ENCODE measurements around the gene USP34. TPM values are rescaled to one million over a fixed set of nuclear protein-coding genes. Genes with fewer than 3 reads are reported as not detected.

The USP34 gene
- total and polyA plus RNA-seq, 2 donors from 2014 or later: 37.2 to 112 TPM

DNA sequence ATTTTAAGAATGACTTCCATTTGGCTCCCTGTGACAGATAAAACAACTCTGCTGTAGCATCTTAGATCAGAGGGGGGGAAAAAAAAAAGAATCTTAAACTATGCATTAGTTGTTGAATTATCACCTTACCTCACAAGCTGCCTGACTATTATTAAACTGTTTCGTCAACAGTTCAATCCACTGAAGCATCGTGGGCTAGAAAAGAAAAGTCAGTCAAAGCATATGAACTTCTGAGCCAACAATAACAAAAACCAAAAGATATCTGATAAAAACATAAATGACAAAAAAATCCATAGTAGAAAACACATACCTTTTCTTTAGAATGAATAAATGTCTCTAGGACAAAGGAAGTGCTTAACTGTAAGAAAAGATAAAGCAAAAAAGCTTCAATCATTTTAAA, 235.2 kb downstream of the USP34 start:
- H3K4me3 ChIP-seq (ENCODE audit: low read length in 3 of 3): no peak overlapping the region
- TF ChIP-seq, protein P1, sequence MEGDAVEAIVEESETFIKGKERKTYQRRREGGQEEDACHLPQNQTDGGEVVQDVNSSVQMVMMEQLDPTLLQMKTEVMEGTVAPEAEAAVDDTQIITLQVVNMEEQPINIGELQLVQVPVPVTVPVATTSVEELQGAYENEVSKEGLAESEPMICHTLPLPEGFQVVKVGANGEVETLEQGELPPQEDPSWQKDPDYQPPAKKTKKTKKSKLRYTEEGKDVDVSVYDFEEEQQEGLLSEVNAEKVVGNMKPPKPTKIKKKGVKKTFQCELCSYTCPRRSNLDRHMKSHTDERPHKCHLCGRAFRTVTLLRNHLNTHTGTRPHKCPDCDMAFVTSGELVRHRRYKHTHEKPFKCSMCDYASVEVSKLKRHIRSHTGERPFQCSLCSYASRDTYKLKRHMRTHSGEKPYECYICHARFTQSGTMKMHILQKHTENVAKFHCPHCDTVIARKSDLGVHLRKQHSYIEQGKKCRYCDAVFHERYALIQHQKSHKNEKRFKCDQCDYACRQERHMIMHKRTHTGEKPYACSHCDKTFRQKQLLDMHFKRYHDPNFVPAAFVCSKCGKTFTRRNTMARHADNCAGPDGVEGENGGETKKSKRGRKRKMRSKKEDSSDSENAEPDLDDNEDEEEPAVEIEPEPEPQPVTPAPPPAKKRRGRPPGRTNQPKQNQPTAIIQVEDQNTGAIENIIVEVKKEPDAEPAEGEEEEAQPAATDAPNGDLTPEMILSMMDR (IDR thresholded peaks at IDR 0.05; ENCODE audit: borderline replicate concordance, extremely low read depth, insufficient read depth): no peak
- H3K9me3 ChIP-seq (ENCODE audit: control insufficient read depth in 2 of 3, insufficient read depth in 1 of 3, low read length in 3 of 3): no peaks in the 10 kb centered on the region
- no peak overlapping the region for H3K9ac ChIP-seq (ENCODE audit: low read length in 3 of 3)
- no peaks in the 10 kb centered on the region for H3K4me1 ChIP-seq (ENCODE audit: control insufficient read depth in 2 of 3, insufficient read depth in 2 of 3, low read depth in 1 of 3, low read length in 3 of 3)
- H3K27ac ChIP-seq (ENCODE audit: low read depth in 2 of 2, low read length in 2 of 2): no peak overlapping the region
- H3K27me3 ChIP-seq (ENCODE audit: control insufficient read depth, insufficient read depth, low read length): no peaks in the 10 kb centered on the region
- FAIRE-seq (no peak), DNase-seq (no peak)
- peaks cover 0 to 16% (median 7%) of the 10 kb centered on the region in 3 donors for H3K36me3 ChIP-seq (ENCODE audit: control insufficient read depth in 2 of 3, insufficient read depth in 3 of 3, low read length in 3 of 3)
- intact Hi-C loops (cut with DNase I): no loop called here

DNA sequence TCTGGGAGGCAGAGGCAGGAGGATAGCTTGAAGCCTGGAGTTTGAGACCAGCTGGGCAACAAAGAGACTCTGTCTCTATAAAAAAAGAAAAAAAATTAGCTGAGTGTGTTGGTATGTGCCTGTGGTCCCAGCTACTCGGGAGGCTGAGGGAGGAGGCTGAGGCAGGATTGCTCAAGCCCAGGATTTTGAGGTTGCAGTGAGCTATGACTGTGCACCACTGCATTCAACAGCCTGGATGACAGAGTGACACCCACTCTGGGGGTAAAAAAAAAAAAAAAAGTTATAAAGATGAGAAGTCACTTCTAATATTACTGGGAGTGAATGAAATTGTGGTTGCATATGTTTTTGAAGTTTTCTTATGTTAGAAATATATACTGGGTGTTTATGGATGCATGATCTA, 237.3 kb downstream of the USP34 start:
- FAIRE-seq: no peak
- no peak overlapping the region for H3K4me3 ChIP-seq (ENCODE audit: low read length in 3 of 3)
- no peaks in the 10 kb centered on the region for H3K9me3 ChIP-seq (ENCODE audit: control insufficient read depth in 2 of 3, insufficient read depth in 1 of 3, low read length in 3 of 3)
- H3K36me3 ChIP-seq (ENCODE audit: control insufficient read depth in 2 of 3, insufficient read depth in 3 of 3, low read length in 3 of 3): peaks cover 2 to 9% (median 9%) of the 10 kb centered on the region in 3 donors
- H3K9ac ChIP-seq (ENCODE audit: low read length in 3 of 3): no peak overlapping the region
- no peak for DNase-seq
- TF ChIP-seq, protein P1 (IDR thresholded peaks at IDR 0.05; ENCODE audit: borderline replicate concordance, extremely low read depth, insufficient read depth): no peak
- intact Hi-C loops (cut with DNase I): no loop called here
- no peak overlapping the region for H3K27ac ChIP-seq (ENCODE audit: low read depth in 2 of 2, low read length in 2 of 2)
- no peaks in the 10 kb centered on the region for H3K4me1 ChIP-seq (ENCODE audit: control insufficient read depth in 2 of 3, insufficient read depth in 2 of 3, low read depth in 1 of 3, low read length in 3 of 3)
- H3K27me3 ChIP-seq (ENCODE audit: control insufficient read depth, insufficient read depth, low read length): no peaks in the 10 kb centered on the region

DNA sequence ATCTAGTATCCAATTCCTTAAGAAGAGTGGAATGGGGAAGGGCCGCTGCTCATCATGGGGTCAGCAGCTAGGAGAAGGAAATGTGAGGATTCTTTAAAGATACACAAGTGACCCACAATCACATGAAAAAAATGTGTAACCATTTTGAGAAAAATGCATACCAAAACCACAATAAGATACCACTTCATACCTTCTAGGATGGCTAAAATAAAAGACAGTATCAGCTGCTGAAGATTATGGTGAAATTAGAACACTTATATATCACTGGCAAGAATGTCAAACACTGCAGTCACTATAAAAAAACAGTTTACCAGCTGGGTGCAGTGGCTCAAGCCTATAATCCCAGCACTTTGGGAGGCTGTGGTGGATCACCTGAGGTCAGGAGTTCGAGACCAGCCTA, 241.0 kb downstream of the USP34 start:
- no peaks in the 10 kb centered on the region for H3K9me3 ChIP-seq (ENCODE audit: control insufficient read depth in 2 of 3, insufficient read depth in 1 of 3, low read length in 3 of 3)
- no peak overlapping the region for H3K4me3 ChIP-seq (ENCODE audit: low read length in 3 of 3)
- intact Hi-C loops (cut with DNase I): no loop called here
- no peak overlapping the region for H3K9ac ChIP-seq (ENCODE audit: low read length in 3 of 3)
- peaks cover 6 to 25% (median 18%) of the 10 kb centered on the region in 3 donors for H3K36me3 ChIP-seq (ENCODE audit: control insufficient read depth in 2 of 3, insufficient read depth in 3 of 3, low read length in 3 of 3)
- FAIRE-seq (no peak), DNase-seq (no peak)
- TF ChIP-seq, protein P1 (IDR thresholded peaks at IDR 0.05; ENCODE audit: borderline replicate concordance, extremely low read depth, insufficient read depth): no peak
- H3K4me1 ChIP-seq (ENCODE audit: control insufficient read depth in 2 of 3, insufficient read depth in 2 of 3, low read depth in 1 of 3, low read length in 3 of 3): no peaks in the 10 kb centered on the region
- H3K27me3 ChIP-seq (ENCODE audit: control insufficient read depth, insufficient read depth, low read length): no peaks in the 10 kb centered on the region
- H3K27ac ChIP-seq (ENCODE audit: low read depth in 2 of 2, low read length in 2 of 2): no peak overlapping the region

DNA sequence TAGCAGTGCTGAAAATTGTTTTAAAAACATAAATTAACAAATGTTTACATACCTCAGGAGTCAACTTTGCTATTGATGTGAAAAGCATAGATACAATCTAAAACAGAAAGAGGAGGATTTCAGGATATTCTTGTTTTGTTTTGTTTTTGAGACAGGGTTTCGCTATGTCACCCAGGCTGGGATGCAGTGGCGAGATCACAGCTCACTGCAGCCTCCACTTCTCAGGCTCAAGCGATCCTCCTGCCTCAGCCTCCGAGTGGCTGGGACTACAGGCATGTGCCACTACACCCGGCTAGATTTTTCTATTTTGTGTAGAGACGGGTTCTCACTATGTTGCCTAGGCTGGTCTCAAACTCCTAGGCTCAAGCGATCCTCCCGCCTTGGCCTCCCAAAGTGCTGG, 248.3 kb downstream of the USP34 start:
- FAIRE-seq (no peak), DNase-seq (no peak)
- Histone ChIP-seq H3K9me3 (ENCODE audit: control insufficient read depth in 2 of 3, insufficient read depth in 1 of 3, low read length in 3 of 3) (no peaks in the 10 kb centered on the region), H3K9ac (ENCODE audit: low read length in 3 of 3) (no peak overlapping the region), H3K36me3 (ENCODE audit: control insufficient read depth in 2 of 3, insufficient read depth in 3 of 3, low read length in 3 of 3) (peaks cover 5 to 21% (median 9%) of the 10 kb centered on the region in 3 donors), H3K27me3 (ENCODE audit: control insufficient read depth, insufficient read depth, low read length) (no peaks in the 10 kb centered on the region), H3K4me3 (ENCODE audit: low read length in 3 of 3) (no peak overlapping the region), H3K27ac (ENCODE audit: low read depth in 2 of 2, low read length in 2 of 2) (no peak overlapping the region), H3K4me1 (ENCODE audit: control insufficient read depth in 2 of 3, insufficient read depth in 2 of 3, low read depth in 1 of 3, low read length in 3 of 3) (no peaks in the 10 kb centered on the region)
- intact Hi-C loops (cut with DNase I): no loop called here
- TF ChIP-seq, protein P1 (IDR thresholded peaks at IDR 0.05; ENCODE audit: borderline replicate concordance, extremely low read depth, insufficient read depth): no peak

Data from kidney (tissue), 14 donors.